ENCODE data around the gene HOXB6.

Gene HOXB6

GRCh38 chr17:48630009-48630924, 25.5 kb upstream of the HOXB6 start:
- ChIA-PET POLR2A (no interaction called here), CTCF (interaction anchor here (0.8 kb wide), 1 partner anchor 11 kb away, joined by 3 read pairs; no protein-coding TSS in a partner anchor)
- peaks cover 0 to 24% (median 21%) of the 10 kb centered on the region in 4 experiments for H3K4me1 ChIP-seq (ENCODE audit: control extremely low read depth in 1 of 4, control insufficient read depth in 4 of 4, insufficient read depth in 4 of 4, low read length in 3 of 4)
- no peaks in the 10 kb centered on the region for H3K9me3 ChIP-seq (ENCODE audit: control extremely low read depth in 1 of 5, control insufficient read depth in 4 of 5, insufficient read depth in 2 of 5, low read depth in 1 of 5, low read length in 4 of 5)
- H3K4me3 ChIP-seq (ENCODE audit: control insufficient read depth in 1 of 7, extremely low read depth in 1 of 7, insufficient read depth in 4 of 7, low read depth in 2 of 7, low read length in 6 of 7), result no peak overlapping the region
- peak overlapping the region in 1 of 2 experiments; percentile 76 for H3K27ac ChIP-seq (ENCODE audit: insufficient read depth in 1 of 2, low read depth in 1 of 2, low read length in 2 of 2, poor library complexity in 1 of 2, severe bottlenecking in 2 of 2)
- DNase-seq, result no peak
- no peaks in the 10 kb centered on the region for H3K36me3 ChIP-seq (ENCODE audit: control insufficient read depth in 4 of 4, insufficient read depth in 4 of 4, low read length in 3 of 4)
- WGBS (ENCODE audit: insufficient coverage), result 95% methylated on average over 4 of the region's 15 CpGs
- H3K27me3 ChIP-seq (replicated peaks in 2 of 5; ENCODE audit: control insufficient read depth in 4 of 5, insufficient read depth in 5 of 5, low read length in 4 of 5), result peaks cover 21 to 98% (median 56%) of the 10 kb centered on the region in 5 experiments

- Histone ChIP-seq H3K27ac (ENCODE audit: insufficient read depth in 1 of 2, low read depth in 1 of 2, low read length in 2 of 2, poor library complexity in 1 of 2, severe bottlenecking in 2 of 2) (peak overlapping the region in 1 of 2 experiments; percentile 76), H3K4me1 (ENCODE audit: control extremely low read depth in 1 of 4, control insufficient read depth in 4 of 4, insufficient read depth in 4 of 4, low read length in 3 of 4) (peaks cover 0 to 33% (median 29%) of the 10 kb centered on the region in 4 experiments), H3K36me3 (ENCODE audit: control insufficient read depth in 4 of 4, insufficient read depth in 4 of 4, low read length in 3 of 4) (no peaks in the 10 kb centered on the region), H3K27me3 (replicated peaks in 2 of 5; ENCODE audit: control insufficient read depth in 4 of 5, insufficient read depth in 5 of 5, low read length in 4 of 5) (peaks cover 18 to 98% (median 52%) of the 10 kb centered on the region in 5 experiments), H3K4me3 (ENCODE audit: control insufficient read depth in 1 of 7, extremely low read depth in 1 of 7, insufficient read depth in 4 of 7, low read depth in 2 of 7, low read length in 6 of 7) (no peak overlapping the region), H3K9me3 (ENCODE audit: control extremely low read depth in 1 of 5, control insufficient read depth in 4 of 5, insufficient read depth in 2 of 5, low read depth in 1 of 5, low read length in 4 of 5) (no peaks in the 10 kb centered on the region)
- WGBS (ENCODE audit: insufficient coverage), result 88% methylated on average over 5 of the region's 5 CpGs
- POLR2A ChIA-PET, result no interaction called here
- CTCF ChIA-PET, result interaction anchor here (0.6 to 1.7 kb wide), 4 partner anchors 8 to 34 kb away, joined by 3 to 7 read pairs (median 4); no protein-coding TSS in a partner anchor
- DNase-seq, result no peak
Measured at GRCh38 chr17:48629411-48629759, 24.6 kb upstream of the HOXB6 start.

GRCh38 chr17:48628649-48629410, 24.0 kb upstream of the HOXB6 start:
- H3K4me1 ChIP-seq (ENCODE audit: control extremely low read depth in 1 of 4, control insufficient read depth in 4 of 4, insufficient read depth in 4 of 4, low read length in 3 of 4), result peaks cover 0 to 31% (median 27%) of the 10 kb centered on the region in 4 experiments
- POLR2A ChIA-PET, result no interaction called here
- H3K4me3 ChIP-seq (ENCODE audit: control insufficient read depth in 1 of 7, extremely low read depth in 1 of 7, insufficient read depth in 4 of 7, low read depth in 2 of 7, low read length in 6 of 7), result no peak overlapping the region
- WGBS (ENCODE audit: insufficient coverage), result 50% methylated on average over 4 of the region's 5 CpGs
- H3K9me3 ChIP-seq (ENCODE audit: control extremely low read depth in 1 of 5, control insufficient read depth in 4 of 5, insufficient read depth in 2 of 5, low read depth in 1 of 5, low read length in 4 of 5), result no peaks in the 10 kb centered on the region
- peak overlapping the region in 1 of 2 experiments; percentile 76 for H3K27ac ChIP-seq (ENCODE audit: insufficient read depth in 1 of 2, low read depth in 1 of 2, low read length in 2 of 2, poor library complexity in 1 of 2, severe bottlenecking in 2 of 2)
- peaks cover 18 to 99% (median 54%) of the 10 kb centered on the region in 5 experiments for H3K27me3 ChIP-seq (replicated peaks in 2 of 5; ENCODE audit: control insufficient read depth in 4 of 5, insufficient read depth in 5 of 5, low read length in 4 of 5)
- no peak for DNase-seq
- CTCF ChIA-PET, result interaction anchor here (0.6 to 1.7 kb wide), 4 partner anchors 8 to 35 kb away, joined by 3 to 7 read pairs (median 4); no protein-coding TSS in a partner anchor
- H3K36me3 ChIP-seq (ENCODE audit: control insufficient read depth in 4 of 4, insufficient read depth in 4 of 4, low read length in 3 of 4), result no peaks in the 10 kb centered on the region

- ChIA-PET POLR2A (interaction anchor here (0.7 kb wide), 1 partner anchor 520 kb away, joined by 3 read pairs; no protein-coding TSS in a partner anchor), CTCF (interaction anchor here (1.4 to 1.7 kb wide), 2 partner anchors 9 to 11 kb away, joined by 4 to 7 read pairs; no protein-coding TSS in a partner anchor)
- 74% methylated on average over 23 of the region's 27 CpGs for WGBS (ENCODE audit: insufficient coverage)
- Histone ChIP-seq H3K27me3 (replicated peaks in 2 of 5; ENCODE audit: control insufficient read depth in 4 of 5, insufficient read depth in 5 of 5, low read length in 4 of 5) (peaks cover 18 to 99% (median 57%) of the 10 kb centered on the region in 5 experiments), H3K4me1 (ENCODE audit: control extremely low read depth in 1 of 4, control insufficient read depth in 4 of 4, insufficient read depth in 4 of 4, low read length in 3 of 4) (peaks cover 0 to 28% (median 24%) of the 10 kb centered on the region in 4 experiments), H3K36me3 (ENCODE audit: control insufficient read depth in 4 of 4, insufficient read depth in 4 of 4, low read length in 3 of 4) (no peaks in the 10 kb centered on the region), H3K4me3 (ENCODE audit: control insufficient read depth in 1 of 7, extremely low read depth in 1 of 7, insufficient read depth in 4 of 7, low read depth in 2 of 7, low read length in 6 of 7) (no peak overlapping the region), H3K9me3 (ENCODE audit: control extremely low read depth in 1 of 5, control insufficient read depth in 4 of 5, insufficient read depth in 2 of 5, low read depth in 1 of 5, low read length in 4 of 5) (no peaks in the 10 kb centered on the region), H3K27ac (ENCODE audit: insufficient read depth in 1 of 2, low read depth in 1 of 2, low read length in 2 of 2, poor library complexity in 1 of 2, severe bottlenecking in 2 of 2) (peak overlapping the region in 1 of 2 experiments; percentile 76)
- no peak for DNase-seq
Measured at GRCh38 chr17:48627623-48628521, 23.1 kb upstream of the HOXB6 start.

- DNase-seq, result no peak
- Histone ChIP-seq H3K4me1 (ENCODE audit: control extremely low read depth in 1 of 4, control insufficient read depth in 4 of 4, insufficient read depth in 4 of 4, low read length in 3 of 4) (peaks cover 0 to 28% (median 24%) of the 10 kb centered on the region in 4 experiments), H3K27ac (ENCODE audit: insufficient read depth in 1 of 2, low read depth in 1 of 2, low read length in 2 of 2, poor library complexity in 1 of 2, severe bottlenecking in 2 of 2) (peak overlapping the region in 1 of 2 experiments; percentile 76), H3K27me3 (replicated peaks in 2 of 5; ENCODE audit: control insufficient read depth in 4 of 5, insufficient read depth in 5 of 5, low read length in 4 of 5) (peaks cover 18 to 99% (median 60%) of the 10 kb centered on the region in 5 experiments), H3K9me3 (ENCODE audit: control extremely low read depth in 1 of 5, control insufficient read depth in 4 of 5, insufficient read depth in 2 of 5, low read depth in 1 of 5, low read length in 4 of 5) (no peaks in the 10 kb centered on the region), H3K4me3 (ENCODE audit: control insufficient read depth in 1 of 7, extremely low read depth in 1 of 7, insufficient read depth in 4 of 7, low read depth in 2 of 7, low read length in 6 of 7) (peak overlapping the region in 2 of 7 experiments; percentile 11 to 31), H3K36me3 (ENCODE audit: control insufficient read depth in 4 of 4, insufficient read depth in 4 of 4, low read length in 3 of 4) (no peaks in the 10 kb centered on the region)
- CTCF ChIA-PET, result interaction anchor here (0.5 to 2.8 kb wide), 4 partner anchors 9 to 592 kb away, joined by 4 to 27 read pairs (median 6); partner anchors contain the start of gene HOXB8
- POLR2A ChIA-PET, result interaction anchor here (0.7 kb wide), 1 partner anchor 519 kb away, joined by 3 read pairs; no protein-coding TSS in a partner anchor
- 55% methylated on average over 4 of the region's 5 CpGs for WGBS (ENCODE audit: insufficient coverage)
Measured at GRCh38 chr17:48627118-48627597, 22.4 kb upstream of the HOXB6 start.

All from common myeloid progenitor, CD34-positive (primary cell).